Neural crest cell (in vitro differentiated cells): ENCODE data around the gene ZNF414. TPM values are rescaled to one million over a fixed set of nuclear protein-coding genes. Genes with fewer than 3 reads are reported as not detected.

Experiments used
- DNase-seq: peaks from one replicate; pipeline ENCODE4 v3.0.0; 2021; ENCODE audit warnings: low read depth, mixed read lengths, low spot score
- H3K27ac Mint-ChIP-seq: one replicate; pipeline ENCODE4 v1.8.0; 2021; ENCODE audit warnings: mild to moderate bottlenecking, mixed read lengths; ENCODE audit not compliant: unreplicated experiment
- H3K27me3 Mint-ChIP-seq: 2 replicates; pipeline ENCODE4 v1.8.0; 2021; ENCODE audit warnings: low read depth, mild to moderate bottlenecking, mixed read lengths
- H3K36me3 Mint-ChIP-seq: 2 replicates; pipeline ENCODE4 v1.8.0; 2021; ENCODE audit warnings: low read depth, mild to moderate bottlenecking, mixed read lengths
- H3K4me1 Mint-ChIP-seq: 2 replicates; pipeline ENCODE4 v1.8.0; 2021; ENCODE audit warnings: mixed read lengths
- H3K4me3 Mint-ChIP-seq: one replicate; pipeline ENCODE4 v1.8.0; 2021; ENCODE audit warnings: mild to moderate bottlenecking, mixed read lengths
- H3K9me3 Mint-ChIP-seq: 2 replicates; pipeline ENCODE4 v1.8.0; 2021; ENCODE audit warnings: mixed read lengths
- CTCF ChIP-seq: fragments of 200-600 bp; sonication (generic); conservative IDR thresholded peaks from 2 replicates; pipeline ENCODE4 v1.5.0; 2021; ENCODE audit warnings: antibody characterized with exemption, mild to moderate bottlenecking
- total RNA-seq: library from RNA; stranded (reverse); gene quantifications from 2 replicates; pipeline ENCODE4 v1.2.1, GENCODE V29; 2021

ZNF414 gene
- total RNA-seq, 1 donor from 2014 or later = 31.8 TPM

- Mint-ChIP-seq H3K27ac (no peak overlapping the region), H3K27me3 (no peaks in the 10 kb centered on the region), H3K4me3 (no peak overlapping the region), H3K9me3 (peaks cover 3% of the 10 kb centered on the region), H3K36me3 (peaks cover 3% of the 10 kb centered on the region), H3K4me1 (peaks cover 20% of the 10 kb centered on the region)
- no peak for TF ChIP-seq CTCF
- DNase-seq = no peak
These were observed 2.3 kb downstream of the ZNF414 start for GRCh38 chr19:8511573-8512101.

DNA sequence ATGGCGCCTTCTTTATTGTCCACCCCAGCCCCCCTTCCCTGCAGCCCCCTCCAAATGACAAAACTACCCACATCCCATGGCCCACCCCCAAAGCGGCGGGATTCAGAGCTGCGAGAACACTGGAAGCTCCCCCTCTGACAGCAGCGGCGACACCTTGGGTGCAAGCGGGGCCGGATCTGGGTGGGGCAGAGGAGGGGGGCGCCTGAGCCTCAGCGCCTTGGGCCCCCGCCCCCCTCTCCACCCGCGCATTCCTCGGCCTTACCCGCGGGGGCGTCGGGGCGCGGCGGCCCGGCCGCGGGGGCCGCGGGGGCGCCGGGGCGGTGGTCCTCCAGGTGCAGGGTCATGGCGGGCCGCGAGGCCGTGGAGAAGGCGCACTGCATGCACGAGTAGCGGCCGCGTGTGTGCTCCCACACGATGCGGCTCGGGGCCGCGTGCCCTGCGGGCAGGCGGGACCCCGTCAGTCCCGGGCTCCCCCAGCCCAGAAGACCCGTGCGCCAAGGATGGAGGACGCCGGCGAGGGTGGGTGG is 3.3 kb downstream of the ZNF414 start:
- no peaks in the 10 kb centered on the region for H3K27me3 Mint-ChIP-seq
- no peak for DNase-seq
- H3K9me3 Mint-ChIP-seq = peaks cover 3% of the 10 kb centered on the region
- no peak for TF ChIP-seq CTCF
- peaks cover 26% of the 10 kb centered on the region for H3K4me1 Mint-ChIP-seq
- H3K36me3 Mint-ChIP-seq = peaks cover 3% of the 10 kb centered on the region
- no peak overlapping the region for H3K4me3 Mint-ChIP-seq
- no peak overlapping the region for H3K27ac Mint-ChIP-seq

DNA sequence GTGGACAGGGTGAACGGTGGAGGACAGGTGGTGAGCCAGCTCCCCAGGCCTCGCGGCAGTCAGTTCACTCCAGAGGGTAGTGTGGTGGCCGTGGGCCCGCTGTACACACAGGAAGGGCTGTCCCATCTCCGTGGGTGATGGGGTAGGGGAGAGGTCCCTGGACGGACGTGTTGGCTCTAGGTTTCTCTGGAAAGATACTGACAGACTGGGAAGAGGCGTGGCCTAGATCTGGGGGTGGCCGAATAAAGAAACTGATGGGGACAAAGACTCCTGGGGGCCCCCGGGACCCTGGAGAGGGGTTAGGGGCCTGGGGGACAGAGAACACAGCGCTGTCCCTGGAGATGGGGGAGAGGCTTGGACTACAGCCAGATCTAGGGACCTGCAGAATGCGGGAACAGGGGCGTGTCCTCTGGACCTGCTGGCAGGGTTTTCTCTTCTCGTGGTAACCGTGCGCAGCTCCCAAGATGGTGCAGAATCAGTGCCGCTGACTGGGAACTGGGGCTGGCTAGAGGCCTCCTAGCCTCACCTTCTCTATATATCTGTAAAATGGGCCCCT is 7.5 kb downstream of the ZNF414 start:
- Mint-ChIP-seq H3K4me3 (peak overlapping the region; percentile 88), H3K36me3 (no peaks in the 10 kb centered on the region), H3K9me3 (no peaks in the 10 kb centered on the region), H3K27me3 (no peaks in the 10 kb centered on the region), H3K27ac (peak overlapping the region; percentile 90), H3K4me1 (peaks cover 8% of the 10 kb centered on the region)
- DNase-seq = no peak
- peak; percentile 7 for TF ChIP-seq CTCF

DNA sequence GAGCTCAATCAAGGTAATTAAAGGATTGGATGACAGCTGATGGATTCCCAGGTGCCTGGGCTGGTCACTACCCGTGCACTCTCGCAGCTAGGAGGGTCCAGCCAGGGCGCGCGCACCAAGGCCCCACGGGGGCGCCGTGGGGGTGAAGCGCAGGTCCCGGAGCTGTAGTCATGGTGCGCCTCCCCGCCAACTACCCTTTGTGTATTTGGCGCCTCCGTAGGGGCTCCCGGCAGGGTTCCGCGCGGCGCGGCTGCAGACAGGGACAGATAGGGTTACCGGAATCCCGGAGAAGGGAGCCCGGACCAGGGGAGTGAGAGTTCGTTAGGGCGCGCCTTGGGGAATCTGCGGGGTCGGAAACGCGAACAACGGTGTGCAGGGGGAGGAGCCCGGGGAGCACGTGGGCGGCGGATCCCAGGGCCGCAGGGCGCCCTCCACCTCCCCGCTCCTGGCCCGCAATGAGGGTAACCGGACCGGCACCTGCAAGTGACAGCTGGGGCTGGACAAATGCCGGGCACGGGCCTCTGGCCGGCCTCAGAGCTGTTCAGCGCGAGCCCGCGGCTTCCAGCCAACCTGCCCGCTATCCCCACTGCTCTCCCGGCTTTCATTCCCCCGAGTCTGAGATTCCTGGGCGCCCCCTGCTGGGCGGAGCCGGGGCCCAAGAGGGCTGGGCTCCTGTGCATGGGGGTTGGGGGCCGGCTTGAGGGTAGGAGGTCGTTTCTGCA is 8.1 kb downstream of the ZNF414 start:
- peak; percentile 90 for TF ChIP-seq CTCF
- peaks cover 8% of the 10 kb centered on the region for H3K4me1 Mint-ChIP-seq
- no peaks in the 10 kb centered on the region for H3K27me3 Mint-ChIP-seq
- H3K36me3 Mint-ChIP-seq = no peaks in the 10 kb centered on the region
- no peaks in the 10 kb centered on the region for H3K9me3 Mint-ChIP-seq
- peak overlapping the region; percentile 88 for H3K4me3 Mint-ChIP-seq
- H3K27ac Mint-ChIP-seq = peak overlapping the region; percentile 99
- peak; percentile 94 for DNase-seq

DNA sequence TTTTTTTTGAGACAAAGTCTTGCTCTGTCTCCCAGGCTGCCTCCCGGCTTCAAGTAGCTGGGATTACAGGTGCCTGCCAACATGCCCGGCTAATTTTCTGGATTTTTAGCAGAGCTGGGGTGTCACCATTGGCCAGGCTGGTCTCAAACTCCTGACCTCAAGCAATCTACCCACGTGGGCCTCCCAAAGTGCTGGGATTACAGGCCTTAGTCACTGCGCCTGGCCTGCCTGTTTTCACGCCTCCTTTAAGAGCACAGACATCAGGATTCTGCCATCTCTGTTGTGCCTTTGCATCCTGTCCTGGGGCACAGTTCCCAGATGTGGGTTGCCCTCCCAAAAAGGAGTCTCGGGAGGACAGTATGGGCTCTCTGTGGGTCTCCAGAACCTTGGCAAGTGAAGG is 9.0 kb downstream of the ZNF414 start:
- no peaks in the 10 kb centered on the region for H3K9me3 Mint-ChIP-seq
- H3K27ac Mint-ChIP-seq = no peak overlapping the region
- H3K4me3 Mint-ChIP-seq = peak overlapping the region; percentile 83
- no peak for TF ChIP-seq CTCF
- H3K27me3 Mint-ChIP-seq = no peaks in the 10 kb centered on the region
- DNase-seq = no peak
- no peaks in the 10 kb centered on the region for H3K36me3 Mint-ChIP-seq
- H3K4me1 Mint-ChIP-seq = peaks cover 16% of the 10 kb centered on the region
